Left renal cortex interstitium (tissue), 4 donors: Measurements from ENCODE around the gene GIPR. TPM values are rescaled to one million over a fixed set of nuclear protein-coding genes. Genes with fewer than 3 reads are reported as not detected.
"Not testable (repeated sequence)": the region's sequence is repeated elsewhere in the genome, so short reads cannot be mapped to it uniquely, and the experiment has no call there.

Experiments
- DNase-seq, 4 donors: peaks; one replicate each; pipeline ENCODE4 v3.0.0-alpha.2; 2013; ENCODE audit warnings: low read depth in 4 of 4, low spot score in 2 of 4, missing footprints in 1 of 4
- polyA plus RNA-seq, 4 donors: library from polyadenylated mRNA; unstranded; fragments of 120-200 nt; gene quantifications; one replicate each; pipeline ENCODE4 v1.2.1, GENCODE V29; 2013; ENCODE audit not compliant: insufficient read length in 4 of 4

The GIPR gene, protein sequence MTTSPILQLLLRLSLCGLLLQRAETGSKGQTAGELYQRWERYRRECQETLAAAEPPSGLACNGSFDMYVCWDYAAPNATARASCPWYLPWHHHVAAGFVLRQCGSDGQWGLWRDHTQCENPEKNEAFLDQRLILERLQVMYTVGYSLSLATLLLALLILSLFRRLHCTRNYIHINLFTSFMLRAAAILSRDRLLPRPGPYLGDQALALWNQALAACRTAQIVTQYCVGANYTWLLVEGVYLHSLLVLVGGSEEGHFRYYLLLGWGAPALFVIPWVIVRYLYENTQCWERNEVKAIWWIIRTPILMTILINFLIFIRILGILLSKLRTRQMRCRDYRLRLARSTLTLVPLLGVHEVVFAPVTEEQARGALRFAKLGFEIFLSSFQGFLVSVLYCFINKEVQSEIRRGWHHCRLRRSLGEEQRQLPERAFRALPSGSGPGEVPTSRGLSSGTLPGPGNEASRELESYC
- 1 to 10 TPM in 2 of 4 donors, under 1 TPM in 2; 0.59 to 1.8 (median 0.89) TPM for polyA plus RNA-seq

DNA sequence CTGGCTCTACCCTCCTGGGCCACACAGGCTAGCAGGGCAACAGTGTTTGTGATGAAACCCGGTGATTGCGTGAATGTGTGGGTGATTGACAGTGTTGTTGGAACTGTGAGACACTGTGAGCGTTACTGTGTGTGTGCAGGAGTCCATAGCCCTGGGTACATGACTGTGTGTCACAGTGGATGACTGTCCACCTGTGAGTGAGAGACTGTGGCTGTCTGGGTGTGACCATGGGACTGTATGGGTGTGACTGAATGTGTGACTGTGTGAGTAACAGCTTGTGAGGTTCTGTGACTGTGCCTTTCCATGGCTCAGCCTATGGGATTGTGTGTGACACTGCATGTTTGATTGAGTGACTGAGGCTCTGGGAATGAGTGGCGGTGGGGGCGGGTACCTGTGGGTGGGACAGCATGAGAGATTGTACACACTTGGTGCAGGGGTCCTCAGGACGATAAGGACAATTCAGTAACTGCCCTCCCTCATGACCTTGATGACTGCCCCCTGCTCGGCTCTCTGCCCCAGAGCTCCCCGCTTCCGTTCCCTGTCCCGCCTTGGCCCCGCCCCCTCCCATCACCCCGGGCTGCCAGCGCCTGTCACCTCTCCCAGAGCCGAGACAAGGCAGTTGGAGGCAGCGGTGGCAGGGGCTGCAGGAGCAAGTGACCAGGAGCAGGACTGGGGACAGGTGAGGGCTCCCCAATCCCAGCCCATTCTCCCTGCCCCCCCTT, at the start of gene GIPR:
GIPR (plus strand) TSS at position 602 of the 722 bp plus-strand sequence. CDS start 1,300 bp downstream, outside the sequence.
- DNase-seq: no peak

DNA sequence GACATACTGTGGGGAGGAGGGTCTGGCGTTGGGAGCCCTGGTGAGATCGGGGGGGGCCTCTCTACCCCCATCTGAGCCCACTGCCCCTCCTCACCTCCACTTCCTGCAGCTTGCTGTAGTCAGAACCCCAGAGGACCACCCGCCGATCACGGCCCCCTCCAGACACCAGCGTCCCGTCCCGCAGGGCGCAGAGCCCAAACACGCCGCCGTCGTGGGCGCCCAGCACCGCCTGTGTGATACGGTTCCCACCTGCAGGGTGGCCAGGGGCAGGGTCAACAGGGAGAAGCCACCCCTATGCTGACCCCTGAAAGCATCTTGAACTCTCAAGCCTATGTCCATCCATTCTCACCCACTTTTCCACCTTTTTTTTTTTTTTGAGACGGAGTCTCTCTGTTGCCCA, 46.6 kb upstream of the GIPR start:
- DNase-seq: no peak

DNA sequence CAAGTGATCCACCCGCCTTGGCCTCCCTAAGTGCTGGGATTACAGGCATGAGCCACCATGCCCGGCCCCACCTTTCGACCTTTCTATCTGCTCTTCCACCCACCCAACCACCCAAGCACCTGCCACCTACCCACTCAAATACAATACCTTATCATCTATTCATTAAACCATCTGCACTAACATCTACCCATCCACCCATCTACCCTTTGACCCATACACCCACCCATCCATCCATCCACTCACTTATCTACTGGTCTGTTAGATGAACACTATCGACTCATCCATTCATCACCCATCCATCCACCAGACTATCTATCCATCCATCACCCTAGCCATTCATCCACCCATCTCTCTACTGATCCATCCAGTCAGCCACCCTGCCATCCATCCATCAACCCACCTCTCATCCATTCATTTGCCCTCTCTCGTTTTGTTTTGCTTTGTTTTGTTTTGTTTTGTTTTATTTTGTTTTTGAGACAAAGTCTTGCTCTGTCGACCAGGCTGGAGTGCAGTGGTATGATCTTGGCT, 46.0 kb upstream of the GIPR start:
- no peak for DNase-seq

DNA sequence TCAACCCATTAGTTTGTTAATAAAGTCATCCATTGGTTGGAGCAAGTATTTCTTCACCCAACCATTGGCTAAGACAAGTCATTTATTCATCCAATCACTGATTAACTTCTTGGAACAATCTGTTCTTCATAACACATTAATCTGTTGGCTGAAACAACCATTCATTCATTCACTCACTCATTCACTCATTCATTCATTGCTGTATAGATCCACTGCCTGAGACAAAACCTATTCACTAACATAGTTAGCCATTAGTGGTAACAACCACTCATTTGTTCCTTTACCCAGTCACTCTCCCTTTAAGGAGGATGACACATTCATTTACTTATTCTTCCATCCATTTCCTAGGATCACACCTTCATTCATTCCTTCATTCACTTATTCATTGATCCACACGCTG, 44.0 kb upstream of the GIPR start:
- no peak for DNase-seq

DNA sequence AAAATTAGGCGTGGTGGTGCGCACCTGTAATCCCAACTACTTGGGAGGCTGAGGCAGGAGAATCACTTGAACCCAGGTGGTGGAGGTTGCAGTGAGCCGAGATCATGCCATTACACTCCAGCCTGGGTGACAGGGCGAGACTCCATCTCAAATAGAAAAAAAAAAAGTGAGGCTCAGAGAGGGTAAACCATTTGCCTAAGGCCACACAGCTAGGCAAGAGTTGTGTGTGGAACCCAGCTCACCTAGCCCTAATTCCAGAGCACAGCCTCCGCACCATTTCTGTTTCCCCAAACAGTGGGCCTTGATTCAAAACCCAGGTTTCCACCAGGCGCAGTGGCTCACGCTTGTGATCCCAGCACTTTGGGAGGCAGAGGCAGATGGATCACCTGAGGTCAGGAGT, 39.8 kb upstream of the GIPR start:
- not testable (repeated sequence) for DNase-seq

DNA sequence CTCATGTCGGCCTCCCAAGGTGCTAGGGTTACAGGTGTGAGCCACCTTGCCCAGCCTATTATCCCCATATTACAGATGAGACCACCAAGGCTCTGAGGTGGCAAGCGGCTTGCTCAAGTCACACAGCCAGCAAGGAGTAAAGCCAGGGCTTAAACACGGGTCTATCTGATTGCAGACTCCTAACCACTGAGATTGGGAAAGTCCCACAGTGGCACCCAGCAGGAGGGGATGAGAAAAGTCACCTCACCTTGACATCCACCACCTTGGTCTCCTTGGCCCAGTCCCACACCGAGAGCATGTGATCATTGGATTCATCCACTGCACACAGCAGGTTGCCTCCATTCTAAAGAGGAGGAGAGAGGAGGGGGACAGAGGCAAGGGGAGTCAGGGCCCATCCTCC, 38.3 kb upstream of the GIPR start:
- DNase-seq: no peak

DNA sequence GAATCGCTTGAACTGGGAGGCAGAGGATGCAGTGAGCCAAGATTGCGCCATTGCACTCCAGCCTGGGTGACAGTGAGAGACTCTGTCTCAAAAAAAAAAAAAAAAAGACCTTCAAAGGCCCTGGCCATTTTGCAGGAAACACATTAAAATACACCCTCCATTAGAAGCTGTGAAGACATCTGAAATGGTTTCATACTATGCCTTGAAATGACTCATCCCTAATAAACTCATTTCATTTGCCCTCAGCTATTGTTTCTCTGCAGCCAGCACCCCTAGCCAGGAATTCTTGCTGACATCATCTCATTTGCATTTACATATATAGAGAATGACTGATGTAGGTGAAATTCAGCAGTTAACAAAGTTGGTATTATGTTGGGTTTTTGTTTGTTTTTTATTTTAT, 37.6 kb upstream of the GIPR start:
- DNase-seq: no peak

DNA sequence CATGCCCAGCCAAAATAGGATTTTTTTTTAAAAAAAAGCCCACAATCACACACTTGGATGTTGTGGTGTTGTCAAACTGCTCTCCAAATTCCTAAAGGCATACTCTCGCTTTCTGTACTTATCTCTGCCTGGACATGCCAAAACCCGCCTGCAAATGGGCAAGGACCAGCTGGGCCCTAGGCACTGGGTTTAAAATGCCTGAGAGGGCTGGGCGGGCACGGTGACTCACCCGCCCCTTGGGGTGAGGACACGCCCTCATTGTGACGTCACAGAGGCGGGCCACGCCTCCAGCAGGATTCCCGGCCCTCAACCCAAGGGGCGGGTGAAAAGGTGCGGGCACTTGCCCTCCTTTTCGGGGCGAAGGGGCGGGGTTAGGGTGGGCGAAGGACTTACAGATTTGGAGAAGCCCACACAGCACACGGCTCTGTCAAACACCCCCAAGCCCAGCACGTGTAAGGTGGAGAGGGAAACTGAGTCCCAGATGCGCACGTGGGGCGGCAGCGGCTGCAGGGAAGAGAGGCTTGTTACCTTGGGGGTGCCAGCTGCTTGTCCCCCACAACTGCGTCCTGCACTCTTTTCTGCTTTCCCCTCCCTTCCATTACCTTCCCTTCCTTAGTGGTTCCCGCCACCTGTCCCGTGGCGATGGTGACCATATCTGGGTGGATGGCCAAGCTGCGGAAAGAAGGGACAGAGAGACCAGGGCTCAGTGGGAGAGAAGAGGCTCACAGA, 35.4 kb upstream of the GIPR start:
- DNase-seq: no peak

DNA sequence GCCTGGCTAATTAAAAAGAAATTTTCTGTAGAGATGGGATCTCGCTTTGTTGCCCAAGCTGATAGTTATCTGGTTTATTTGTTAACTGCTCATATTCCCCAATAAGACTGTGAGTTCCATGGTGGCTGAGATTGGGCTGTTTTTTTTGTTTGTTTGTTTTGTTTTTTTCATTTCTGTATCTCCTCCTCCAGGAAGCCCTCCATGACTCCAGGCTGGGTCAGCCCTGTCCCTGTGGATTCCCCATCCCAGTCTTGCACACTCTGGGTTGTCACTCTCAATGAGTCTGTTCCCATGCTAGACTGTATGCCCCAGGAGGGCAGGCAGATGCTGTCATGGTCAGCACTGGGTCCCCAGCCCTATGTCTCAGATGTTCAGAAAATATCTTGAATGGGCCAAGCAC, 31.7 kb upstream of the GIPR start:
- DNase-seq: no peak

DNA sequence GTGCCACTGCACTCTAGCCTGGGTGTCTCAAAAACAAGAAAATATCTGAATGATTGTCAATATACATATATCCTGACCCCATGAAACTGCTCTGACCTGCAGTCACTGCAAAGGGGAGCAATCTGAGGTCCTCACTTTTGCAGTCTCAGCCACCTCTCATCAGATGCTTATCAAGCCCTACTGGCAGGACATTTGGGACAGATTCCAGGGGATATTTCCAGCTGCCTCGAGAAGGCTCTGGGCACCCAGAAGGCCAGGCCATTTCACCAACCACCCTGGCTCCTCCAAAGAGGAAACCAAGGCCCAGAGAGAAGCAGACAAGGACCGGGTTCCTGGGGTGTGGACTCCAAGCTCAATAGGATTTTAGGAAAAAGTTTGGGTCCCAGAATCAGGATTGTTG, 31.1 kb upstream of the GIPR start:
- no peak for DNase-seq

DNA sequence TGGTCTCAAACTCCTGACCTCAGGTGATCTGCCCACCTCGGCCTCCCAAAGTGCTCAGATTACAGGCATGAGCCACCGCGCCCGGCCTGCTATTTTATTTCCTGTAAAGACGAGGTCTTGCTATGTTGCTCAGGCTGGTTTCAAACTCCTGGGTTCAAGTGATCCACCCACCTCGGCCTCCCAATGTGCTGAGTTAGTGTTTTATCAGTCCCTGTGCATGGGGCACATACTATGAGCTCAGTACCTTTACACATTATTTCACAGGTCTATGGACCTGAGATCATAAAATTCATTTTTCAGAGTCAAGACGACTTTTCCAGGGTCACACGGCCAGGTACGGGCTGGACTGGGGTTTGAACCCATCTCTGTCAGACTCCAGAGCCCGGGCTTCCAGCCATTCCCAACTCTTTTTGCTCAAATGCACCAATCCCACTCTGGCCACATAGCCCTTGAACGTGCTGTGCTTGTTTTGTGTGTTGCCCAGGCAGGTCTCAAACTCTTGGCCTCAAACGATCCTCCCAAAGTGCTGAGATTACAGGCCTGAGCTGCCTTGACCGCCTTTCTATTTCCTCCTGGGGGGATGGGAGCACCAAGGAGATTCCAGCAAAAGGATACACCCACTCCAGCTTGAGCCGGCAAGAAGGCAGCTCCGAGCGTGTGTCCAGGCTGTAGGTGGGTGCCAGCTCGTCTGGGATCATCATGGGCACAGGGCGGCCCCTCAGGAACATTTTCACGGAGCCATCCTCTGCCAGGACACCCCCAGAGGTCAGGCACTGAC, 29.9 kb upstream of the GIPR start:
- no peak for DNase-seq

DNA sequence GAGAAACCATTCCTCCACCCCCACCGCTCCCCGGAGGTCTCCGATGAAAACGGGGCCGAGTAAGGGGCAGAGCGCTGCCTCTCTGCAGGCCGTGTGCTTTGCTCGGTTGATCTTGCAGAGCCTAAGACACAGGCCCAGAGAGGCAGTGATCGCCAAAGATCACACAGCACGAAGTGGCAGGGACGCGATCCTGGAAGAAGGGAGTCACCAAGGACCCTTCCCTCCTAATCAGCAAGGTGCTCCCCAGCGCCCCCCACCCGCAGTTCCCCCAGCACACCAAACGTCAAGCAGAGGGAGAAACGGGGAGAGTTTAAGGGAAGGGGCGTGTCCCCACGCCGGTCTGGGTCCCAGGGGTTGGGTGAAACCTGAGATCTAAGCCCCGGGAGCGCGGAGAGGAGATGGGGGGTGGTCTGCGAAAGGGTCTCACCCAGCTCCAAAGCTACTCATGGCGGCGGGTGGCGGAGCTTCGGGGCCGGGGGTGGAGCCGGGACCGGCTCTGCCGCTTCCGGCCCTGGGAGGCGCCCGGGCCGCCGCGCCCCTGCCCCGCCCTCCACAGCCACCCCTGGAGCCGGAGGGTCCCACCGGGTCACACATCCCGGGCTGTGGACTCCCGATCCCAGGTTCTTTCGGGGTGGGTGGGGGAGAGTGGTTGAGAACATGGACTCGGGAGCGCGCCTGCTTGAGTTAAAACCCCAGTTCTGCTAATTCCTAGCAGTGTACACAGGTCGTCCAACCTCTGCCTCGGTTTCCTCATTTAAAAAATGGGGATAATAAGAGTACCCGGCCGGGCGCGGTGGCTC, 28.9 kb upstream of the GIPR start, which contains the start of gene EML2:
EML2 (minus strand) TSS at position 468 of the 800 bp plus-strand sequence; CDS start at position 447, 21 bp downstream.
- peak in 1 of 4 donors; percentile 15 for DNase-seq

DNA sequence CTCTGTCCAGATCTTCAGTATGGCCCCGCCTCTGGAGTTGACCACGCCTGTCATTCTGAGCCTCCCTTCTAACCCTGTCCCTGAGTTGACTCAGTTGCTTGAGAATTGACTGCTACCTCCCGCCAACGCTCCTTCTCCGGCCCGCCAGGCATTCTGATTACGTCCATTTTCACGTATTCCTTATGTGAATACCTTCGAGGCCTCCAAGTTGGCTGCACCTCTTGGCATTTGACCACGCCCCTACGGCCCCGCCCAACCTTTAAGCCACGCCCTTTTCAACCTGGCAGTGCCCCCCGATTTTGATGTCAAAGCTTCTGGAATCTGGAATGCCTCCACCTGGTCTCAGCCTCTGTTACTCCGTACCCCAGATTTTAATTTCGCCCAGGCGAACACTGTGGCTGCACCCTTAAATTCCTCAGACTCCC, 27.2 kb upstream of the GIPR start:
- DNase-seq: no peak

DNA sequence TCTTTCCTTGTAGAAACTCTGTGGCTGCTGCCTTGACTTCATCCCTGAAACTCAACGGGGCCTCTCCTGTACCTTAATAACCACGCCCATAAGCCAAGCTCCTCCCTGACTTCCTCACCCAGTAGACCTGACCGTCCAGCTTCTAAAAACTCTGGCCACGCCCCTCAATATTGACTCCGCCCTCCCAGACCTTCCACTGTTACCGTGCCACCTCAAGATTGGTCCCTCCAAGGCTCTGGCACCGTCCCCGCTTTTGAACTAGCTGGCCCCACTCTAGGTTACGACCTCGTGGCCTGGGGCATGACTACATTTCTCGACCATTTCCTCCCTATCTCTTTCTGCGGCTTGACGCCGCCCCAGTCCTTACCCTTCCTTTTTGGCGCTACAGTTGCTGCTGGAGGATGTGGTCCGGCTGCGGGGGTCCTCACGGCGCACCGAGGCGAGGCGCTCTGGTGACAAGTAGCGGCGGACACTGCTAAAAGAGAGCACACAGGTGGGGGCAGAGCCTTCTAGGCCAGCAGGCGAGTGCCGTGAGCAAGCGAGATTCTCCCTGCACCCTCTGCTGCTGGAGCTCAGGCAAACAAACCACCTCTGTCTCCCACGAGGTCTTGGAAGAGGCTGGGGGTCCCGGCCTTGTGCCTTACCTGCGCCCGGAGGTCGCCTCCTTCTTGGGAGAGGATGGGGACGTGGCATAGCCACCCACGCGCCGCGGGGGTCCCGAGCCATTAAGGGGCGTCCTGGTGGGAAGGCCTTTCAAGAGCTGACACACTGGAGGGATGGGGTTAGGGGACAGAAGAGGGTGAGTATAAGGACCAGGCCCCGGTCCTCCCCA, 26.5 kb upstream of the GIPR start:
- peak in 1 of 4 donors; percentile 57 for DNase-seq

DNA sequence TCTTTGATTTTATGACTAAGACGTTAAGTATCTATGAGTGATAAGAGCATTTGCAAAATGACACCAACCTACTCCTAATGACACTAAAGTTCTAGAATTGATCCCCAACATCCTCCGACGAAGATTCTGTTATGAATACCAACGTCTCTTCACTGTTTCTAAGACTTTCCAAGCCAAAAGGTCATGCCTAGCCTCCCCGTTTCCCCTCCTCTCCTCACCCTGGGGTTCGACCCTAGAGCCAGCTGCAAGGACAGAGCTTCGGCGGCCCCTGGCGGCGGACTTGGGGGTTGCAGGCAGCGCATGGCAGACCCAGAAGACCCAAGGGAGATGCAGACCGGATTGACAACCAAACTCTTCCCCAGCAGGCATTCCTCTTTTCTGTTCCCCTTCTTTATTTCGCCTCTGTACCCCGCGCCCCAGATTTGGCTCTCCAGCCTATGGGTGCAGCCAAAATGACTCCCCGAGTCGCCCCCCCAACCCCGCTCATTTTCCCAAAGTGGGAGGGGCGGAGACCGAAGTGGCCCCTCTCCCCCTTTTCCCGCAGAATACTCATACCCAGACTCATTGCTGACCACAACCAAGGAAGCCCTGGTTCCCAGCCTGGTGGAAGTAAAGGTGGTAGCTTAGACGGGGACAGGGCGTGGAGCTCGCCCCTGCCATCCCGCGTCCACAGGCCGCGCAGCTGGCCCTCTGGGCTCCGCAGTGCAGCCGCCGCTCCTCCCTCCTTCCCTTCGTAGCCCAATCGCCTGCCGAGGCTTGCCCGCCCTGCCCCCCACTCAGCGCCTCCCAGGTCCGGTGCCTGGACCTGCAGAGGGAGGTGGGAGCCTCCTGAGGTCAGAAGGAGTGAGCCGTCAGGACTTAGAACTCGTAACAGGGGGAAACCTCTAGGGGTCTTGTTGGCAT, 24.7 kb upstream of the GIPR start:
- no peak for DNase-seq

DNA sequence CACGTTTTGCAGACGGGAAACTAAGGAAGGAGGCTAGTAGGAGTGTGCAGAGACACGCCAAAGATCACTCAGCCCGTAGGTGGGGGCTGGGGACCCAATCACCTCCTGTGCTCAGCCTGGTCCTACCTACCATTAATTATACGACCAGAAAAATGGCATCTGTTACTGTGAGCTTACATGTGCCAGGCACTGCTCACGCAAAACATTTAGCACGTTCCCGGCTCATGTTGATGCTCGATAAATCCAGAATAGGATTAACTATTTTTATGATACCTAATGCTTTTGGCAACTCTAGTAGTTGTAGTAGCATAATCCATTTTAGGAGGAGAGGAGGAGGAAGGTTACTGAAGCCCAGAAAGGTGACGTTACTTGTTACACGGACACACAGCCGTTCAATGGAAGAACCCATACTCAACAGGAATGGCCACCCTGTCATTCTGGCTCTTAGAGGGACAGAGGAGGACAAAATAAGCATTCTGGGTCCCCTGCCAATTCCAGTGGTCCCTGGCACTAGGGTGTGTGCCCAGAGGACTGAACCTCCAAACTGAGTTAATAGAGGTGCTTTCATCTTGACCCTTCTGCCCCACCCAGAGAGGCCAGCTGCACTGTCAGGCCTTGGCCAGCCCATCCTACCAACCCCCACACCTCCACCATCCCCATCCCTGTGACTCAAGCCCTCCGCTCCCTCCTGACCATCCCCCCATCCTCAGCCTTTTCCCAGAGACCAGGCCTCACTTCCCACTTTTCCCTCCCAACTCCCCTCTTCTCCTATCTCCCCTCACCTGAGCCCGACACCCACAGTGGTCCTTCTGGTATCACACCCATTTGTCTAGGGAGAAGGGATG, 23.9 kb upstream of the GIPR start:
- DNase-seq: no peak
